Neural cell (in vitro differentiated cells): ENCODE measurements around the gene MYOCOS. TPM values are rescaled to one million over a fixed set of nuclear protein-coding genes. Genes with fewer than 3 reads are reported as not detected.
A peak's percentile ranks its signal among the peaks of the same experiment; 100 is the strongest.

Source experiments
- H2AFZ ChIP-seq: fragments of 200-600, 300-800 bp; sonication (generic), shearing (Covaris generic); 2 replicates; pipeline ENCODE4 v1.6.0; 2014; ENCODE audit warnings: low read depth, mild to moderate bottlenecking, antibody characterized with exemption, low read length, moderate library complexity
- H3F3A ChIP-seq: fragments of 200-600 bp; shearing (Covaris generic); 2 replicates; pipeline ENCODE4 v1.6.1; 2016; ENCODE audit warnings: mild to moderate bottlenecking, moderate library complexity, mixed read lengths, antibody characterized with exemption, low read length; ENCODE audit not compliant: insufficient read depth, poor library complexity, severe bottlenecking
- H3K27ac ChIP-seq: fragments of 200-600, 300-800 bp; sonication (generic), shearing (Covaris generic); 2 replicates; pipeline ENCODE4 v1.5.1; 2014; ENCODE audit warnings: mild to moderate bottlenecking, low read length, moderate library complexity
- H3K27me3 ChIP-seq: fragments of 300-800, 200-600 bp; sonication (generic), shearing (Covaris generic); 2 replicates; pipeline ENCODE4 v1.6.0; 2014; ENCODE audit warnings: mild to moderate bottlenecking, low read depth, low read length, moderate library complexity; ENCODE audit not compliant: insufficient read depth
- H3K36me3 ChIP-seq: fragments of 300-800, 200-600 bp; sonication (generic), shearing (Covaris generic); 2 replicates; pipeline ENCODE4 v1.5.1; 2014; ENCODE audit warnings: mild to moderate bottlenecking, antibody characterized with exemption, low read length, moderate library complexity; ENCODE audit not compliant: insufficient read depth
- H3K4me2 ChIP-seq: fragments of 300-800, 200-600 bp; sonication (generic), shearing (Covaris generic); 2 replicates; pipeline ENCODE4 v1.6.0; 2014; ENCODE audit warnings: mild to moderate bottlenecking, low read length
- H3K4me3 ChIP-seq: fragments of 300-800, 200-600 bp; sonication (generic), shearing (Covaris generic); 2 replicates; pipeline ENCODE4 v1.5.1; 2014; ENCODE audit warnings: mild to moderate bottlenecking, low read length, moderate library complexity
- H3K79me2 ChIP-seq: fragments of 200-600 bp; shearing (Covaris generic); replicated peaks from 2 replicates; pipeline ENCODE4 v1.6.0; 2014; ENCODE audit warnings: mild to moderate bottlenecking, low read length, moderate library complexity; ENCODE audit not compliant: insufficient read depth
- H3K9ac ChIP-seq: fragments of 300-800, 200-600 bp; sonication (generic), shearing (Covaris generic); 2 replicates; pipeline ENCODE4 v1.6.1; 2016; ENCODE audit warnings: mild to moderate bottlenecking, low read length, mixed read lengths
- H3K9me2 ChIP-seq: fragments of 200-600 bp; shearing (Covaris generic); 2 replicates; pipeline ENCODE4 v1.6.1; 2016; ENCODE audit warnings: mild to moderate bottlenecking, low read length, mixed read lengths; ENCODE audit not compliant: insufficient read depth
- H3K9me3 ChIP-seq: fragments of 200-600, 300-800 bp; sonication (generic), shearing (Covaris generic); 2 replicates; pipeline ENCODE4 v1.6.1; 2016; ENCODE audit warnings: mild to moderate bottlenecking, mixed run types, low read length, moderate library complexity, mixed read lengths
- H4K20me1 ChIP-seq: fragments of 200-600 bp; shearing (Covaris generic); 2 replicates; pipeline ENCODE4 v1.6.1; 2016; ENCODE audit warnings: mild to moderate bottlenecking, mixed run types; ENCODE audit not compliant: insufficient read depth
- EP300 ChIP-seq: fragments of 450-650 bp; conservative IDR thresholded peaks from 2 replicates; pipeline ENCODE4 v1.6.1; 2014; ENCODE audit warnings: antibody characterized with exemption, mild to moderate bottlenecking, moderate library complexity; ENCODE audit not compliant: poor library complexity, severe bottlenecking
- EZH2 ChIP-seq: fragments of 200-600, 300-800 bp; shearing (Covaris generic), sonication (generic); IDR thresholded peaks from 2 replicates; pipeline ENCODE4 v1.6.1; 2014; ENCODE audit warnings: antibody characterized with exemption, low read length, borderline replicate concordance, mild to moderate bottlenecking; ENCODE audit not compliant: insufficient read depth, poor library complexity, severe bottlenecking
- MXI1 ChIP-seq: fragments of 450-650 bp; conservative IDR thresholded peaks from 2 replicates; pipeline ENCODE4 v1.6.1; 2014; ENCODE audit warnings: antibody characterized with exemption, mild to moderate bottlenecking; ENCODE audit not compliant: poor library complexity, severe bottlenecking
- POLR2AphosphoS5 ChIP-seq: IDR thresholded peaks from 2 replicates; pipeline ENCODE4 v1.6.1; 2012
- RAD21 ChIP-seq: fragments of 450-650 bp; conservative IDR thresholded peaks from 2 replicates; pipeline ENCODE4 v1.6.1; 2014; ENCODE audit warnings: antibody characterized with exemption, mild to moderate bottlenecking, moderate library complexity
- SMC3 ChIP-seq: fragments of 450-650 bp; conservative IDR thresholded peaks from 2 replicates; pipeline ENCODE4 v1.6.1; 2014; ENCODE audit warnings: antibody characterized with exemption, mild to moderate bottlenecking, moderate library complexity; ENCODE audit not compliant: poor library complexity
- TAF1 ChIP-seq: IDR thresholded peaks from 2 replicates; pipeline ENCODE4 v1.6.1; 2012; ENCODE audit warnings: low read depth
- polyA plus RNA-seq: library from polyadenylated mRNA; depleted of rRNA; stranded (reverse); fragments of >200 nt; gene quantifications from 2 replicates; pipeline ENCODE4 v1.2.3, GENCODE V29; 2014
- TF ChIP-seq, protein P1 (sequence below): IDR thresholded peaks from 2 replicates; pipeline ENCODE4 v1.6.1; 2012; ENCODE audit warnings: borderline replicate concordance
- TF ChIP-seq, protein P2 (sequence below): fragments of 450-650 bp; IDR thresholded peaks from 2 replicates; pipeline ENCODE4 v1.5.1; 2014; ENCODE audit warnings: antibody characterized with exemption, mild to moderate bottlenecking, moderate library complexity; ENCODE audit not compliant: poor library complexity, severe bottlenecking

Gene MYOCOS
- polyA plus RNA-seq, 1 donor from 2014 or later = not detected

DNA sequence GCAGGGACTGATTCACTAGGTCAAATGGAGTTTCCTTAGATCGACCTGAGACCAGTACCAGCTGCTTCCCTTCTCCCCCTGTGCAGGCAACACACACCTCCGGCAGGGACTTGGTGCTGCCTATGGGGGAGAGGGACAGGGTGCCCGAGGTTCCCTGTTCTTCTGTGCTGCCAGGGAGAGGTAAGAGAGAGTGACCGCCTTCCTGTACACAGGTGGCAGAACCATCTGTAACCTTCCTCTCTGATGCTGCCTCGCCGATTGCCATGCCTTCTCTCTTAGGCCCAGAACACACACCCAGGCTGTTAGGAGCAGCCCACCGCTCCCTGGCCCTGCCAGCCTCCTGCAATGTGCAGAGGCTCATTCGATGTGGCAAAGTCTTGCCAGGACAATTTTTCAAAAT is 21.1 kb downstream of the MYOCOS start:
- TF ChIP-seq EZH2 (no peak), EP300 (no peak), POLR2AphosphoS5 (no peak), SMC3 (no peak), MXI1 (no peak), RAD21 (no peak), TAF1 (no peak)
- TF ChIP-seq, protein P1, sequence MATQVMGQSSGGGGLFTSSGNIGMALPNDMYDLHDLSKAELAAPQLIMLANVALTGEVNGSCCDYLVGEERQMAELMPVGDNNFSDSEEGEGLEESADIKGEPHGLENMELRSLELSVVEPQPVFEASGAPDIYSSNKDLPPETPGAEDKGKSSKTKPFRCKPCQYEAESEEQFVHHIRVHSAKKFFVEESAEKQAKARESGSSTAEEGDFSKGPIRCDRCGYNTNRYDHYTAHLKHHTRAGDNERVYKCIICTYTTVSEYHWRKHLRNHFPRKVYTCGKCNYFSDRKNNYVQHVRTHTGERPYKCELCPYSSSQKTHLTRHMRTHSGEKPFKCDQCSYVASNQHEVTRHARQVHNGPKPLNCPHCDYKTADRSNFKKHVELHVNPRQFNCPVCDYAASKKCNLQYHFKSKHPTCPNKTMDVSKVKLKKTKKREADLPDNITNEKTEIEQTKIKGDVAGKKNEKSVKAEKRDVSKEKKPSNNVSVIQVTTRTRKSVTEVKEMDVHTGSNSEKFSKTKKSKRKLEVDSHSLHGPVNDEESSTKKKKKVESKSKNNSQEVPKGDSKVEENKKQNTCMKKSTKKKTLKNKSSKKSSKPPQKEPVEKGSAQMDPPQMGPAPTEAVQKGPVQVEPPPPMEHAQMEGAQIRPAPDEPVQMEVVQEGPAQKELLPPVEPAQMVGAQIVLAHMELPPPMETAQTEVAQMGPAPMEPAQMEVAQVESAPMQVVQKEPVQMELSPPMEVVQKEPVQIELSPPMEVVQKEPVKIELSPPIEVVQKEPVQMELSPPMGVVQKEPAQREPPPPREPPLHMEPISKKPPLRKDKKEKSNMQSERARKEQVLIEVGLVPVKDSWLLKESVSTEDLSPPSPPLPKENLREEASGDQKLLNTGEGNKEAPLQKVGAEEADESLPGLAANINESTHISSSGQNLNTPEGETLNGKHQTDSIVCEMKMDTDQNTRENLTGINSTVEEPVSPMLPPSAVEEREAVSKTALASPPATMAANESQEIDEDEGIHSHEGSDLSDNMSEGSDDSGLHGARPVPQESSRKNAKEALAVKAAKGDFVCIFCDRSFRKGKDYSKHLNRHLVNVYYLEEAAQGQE = no peak
- TF ChIP-seq, protein P2, sequence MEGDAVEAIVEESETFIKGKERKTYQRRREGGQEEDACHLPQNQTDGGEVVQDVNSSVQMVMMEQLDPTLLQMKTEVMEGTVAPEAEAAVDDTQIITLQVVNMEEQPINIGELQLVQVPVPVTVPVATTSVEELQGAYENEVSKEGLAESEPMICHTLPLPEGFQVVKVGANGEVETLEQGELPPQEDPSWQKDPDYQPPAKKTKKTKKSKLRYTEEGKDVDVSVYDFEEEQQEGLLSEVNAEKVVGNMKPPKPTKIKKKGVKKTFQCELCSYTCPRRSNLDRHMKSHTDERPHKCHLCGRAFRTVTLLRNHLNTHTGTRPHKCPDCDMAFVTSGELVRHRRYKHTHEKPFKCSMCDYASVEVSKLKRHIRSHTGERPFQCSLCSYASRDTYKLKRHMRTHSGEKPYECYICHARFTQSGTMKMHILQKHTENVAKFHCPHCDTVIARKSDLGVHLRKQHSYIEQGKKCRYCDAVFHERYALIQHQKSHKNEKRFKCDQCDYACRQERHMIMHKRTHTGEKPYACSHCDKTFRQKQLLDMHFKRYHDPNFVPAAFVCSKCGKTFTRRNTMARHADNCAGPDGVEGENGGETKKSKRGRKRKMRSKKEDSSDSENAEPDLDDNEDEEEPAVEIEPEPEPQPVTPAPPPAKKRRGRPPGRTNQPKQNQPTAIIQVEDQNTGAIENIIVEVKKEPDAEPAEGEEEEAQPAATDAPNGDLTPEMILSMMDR = no peak
- Histone ChIP-seq H3K4me3 (no peak overlapping the region), H2AFZ (no peak overlapping the region), H4K20me1 (no peaks in the 10 kb centered on the region), H3K36me3 (no peaks in the 10 kb centered on the region), H3K9ac (no peak overlapping the region), H3K79me2 (no peaks in the 10 kb centered on the region), H3K9me3 (no peaks in the 10 kb centered on the region), H3K9me2 (no peaks in the 10 kb centered on the region), H3K4me2 (no peak overlapping the region), H3F3A (no peaks in the 10 kb centered on the region), H3K27me3 (no peaks in the 10 kb centered on the region), H3K27ac (no peak overlapping the region)

DNA sequence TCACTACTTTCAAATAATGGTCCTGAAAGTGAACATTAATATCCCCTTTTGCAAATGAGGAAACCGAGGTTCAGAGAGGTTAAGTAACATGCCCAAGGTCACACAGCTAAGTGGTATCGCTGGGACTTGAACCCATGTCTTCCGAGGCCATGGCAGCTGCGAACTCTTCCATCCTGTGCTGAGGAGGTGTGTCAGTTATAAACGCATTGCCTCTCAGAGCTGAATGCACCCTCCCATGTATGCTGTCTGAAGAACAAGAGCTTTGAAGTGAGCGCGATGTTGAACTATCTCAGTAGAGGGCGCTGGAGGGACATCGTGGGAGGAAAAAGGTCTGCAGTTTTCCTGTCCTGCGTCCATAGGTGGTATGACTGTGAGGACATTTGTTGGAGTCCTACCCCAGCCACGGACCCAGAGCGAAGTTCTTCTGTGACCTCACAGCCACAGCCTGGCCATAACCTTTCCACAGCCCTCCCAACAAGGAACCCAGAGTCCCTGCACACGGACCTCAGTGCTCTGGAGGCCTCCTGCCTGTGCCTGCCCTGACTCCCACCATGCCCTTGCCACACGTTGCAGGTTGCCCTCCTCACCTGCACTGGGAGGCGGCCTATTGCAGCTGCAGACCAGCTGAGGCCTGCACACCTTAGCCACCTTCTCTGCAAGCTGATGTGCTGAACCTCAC is 22.9 kb downstream of the MYOCOS start:
- Histone ChIP-seq H2AFZ (no peak overlapping the region), H3K9me2 (no peaks in the 10 kb centered on the region), H3K9ac (no peak overlapping the region), H3K9me3 (no peaks in the 10 kb centered on the region), H4K20me1 (no peaks in the 10 kb centered on the region), H3K36me3 (no peaks in the 10 kb centered on the region), H3K27me3 (no peaks in the 10 kb centered on the region), H3K4me3 (no peak overlapping the region), H3K79me2 (no peaks in the 10 kb centered on the region), H3F3A (no peaks in the 10 kb centered on the region), H3K4me2 (no peak overlapping the region), H3K27ac (no peak overlapping the region)
- TF ChIP-seq, protein P2 = peak; percentile 34
- no peak for TF ChIP-seq EP300
